ENCODE results near the gene NEIL3.

The NEIL3 gene, protein sequence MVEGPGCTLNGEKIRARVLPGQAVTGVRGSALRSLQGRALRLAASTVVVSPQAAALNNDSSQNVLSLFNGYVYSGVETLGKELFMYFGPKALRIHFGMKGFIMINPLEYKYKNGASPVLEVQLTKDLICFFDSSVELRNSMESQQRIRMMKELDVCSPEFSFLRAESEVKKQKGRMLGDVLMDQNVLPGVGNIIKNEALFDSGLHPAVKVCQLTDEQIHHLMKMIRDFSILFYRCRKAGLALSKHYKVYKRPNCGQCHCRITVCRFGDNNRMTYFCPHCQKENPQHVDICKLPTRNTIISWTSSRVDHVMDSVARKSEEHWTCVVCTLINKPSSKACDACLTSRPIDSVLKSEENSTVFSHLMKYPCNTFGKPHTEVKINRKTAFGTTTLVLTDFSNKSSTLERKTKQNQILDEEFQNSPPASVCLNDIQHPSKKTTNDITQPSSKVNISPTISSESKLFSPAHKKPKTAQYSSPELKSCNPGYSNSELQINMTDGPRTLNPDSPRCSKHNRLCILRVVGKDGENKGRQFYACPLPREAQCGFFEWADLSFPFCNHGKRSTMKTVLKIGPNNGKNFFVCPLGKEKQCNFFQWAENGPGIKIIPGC

DNA sequence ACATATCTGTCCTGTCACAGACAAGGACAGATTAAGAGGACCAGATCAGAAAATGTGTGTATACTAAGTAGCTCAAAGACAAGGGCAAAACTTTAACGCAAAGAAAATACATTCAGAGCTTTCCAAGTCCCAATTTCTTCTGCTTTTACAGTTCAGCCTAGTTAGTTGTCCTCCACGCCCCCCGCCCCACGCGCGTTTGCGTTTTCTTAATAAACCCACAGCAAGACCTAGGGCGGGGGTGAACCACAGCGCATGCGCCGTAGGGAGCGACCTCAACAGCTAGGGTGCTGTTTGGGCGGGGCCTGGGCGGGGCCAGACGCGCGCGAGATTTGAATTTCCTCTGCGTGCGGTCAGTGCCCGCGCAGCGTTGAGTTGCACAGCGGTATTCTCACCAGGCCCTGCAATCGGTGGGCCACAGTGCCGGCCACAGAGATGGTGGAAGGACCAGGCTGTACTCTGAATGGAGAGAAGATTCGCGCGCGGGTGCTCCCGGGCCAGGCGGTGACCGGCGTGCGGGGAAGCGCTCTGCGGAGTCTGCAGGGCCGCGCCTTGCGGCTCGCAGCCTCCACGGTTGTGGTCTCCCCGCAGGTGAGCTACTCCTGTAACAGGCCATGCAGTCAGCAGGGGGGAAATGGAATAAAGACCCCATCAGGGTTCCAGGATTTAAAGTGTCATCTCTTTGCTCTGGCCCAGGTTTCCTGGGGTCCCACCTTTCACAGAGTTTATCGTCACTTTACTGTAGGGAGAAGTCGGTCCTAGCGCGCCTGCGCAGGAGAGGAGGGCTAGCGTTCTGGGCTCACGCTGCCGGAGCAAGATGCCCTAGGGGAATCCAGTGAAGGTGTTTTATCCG, at the start of gene NEIL3:
NEIL3 (plus strand) TSS at position 353 of the 850 bp plus-strand sequence; CDS start at position 433, 80 bp downstream.
- Mint-ChIP-seq H3K4me1 (peaks cover 19% of the 10 kb centered on the region), H3K36me3 (no peaks in the 10 kb centered on the region), H3K27ac (peak within 1 kb of the TSS; percentile 81), H3K9me3 (no peaks in the 10 kb centered on the region), H3K4me3 (peak within 1 kb of the TSS; percentile 95), H3K27me3 (peaks cover 1% of the 10 kb centered on the region)

GRCh38 chr4:177263818-177264217, 45.9 kb upstream of the NEIL3 start:
- Mint-ChIP-seq H3K4me3 (no peak overlapping the region), H3K27ac (no peak overlapping the region), H3K9me3 (no peaks in the 10 kb centered on the region), H3K4me1 (no peaks in the 10 kb centered on the region), H3K36me3 (no peaks in the 10 kb centered on the region), H3K27me3 (peaks cover 4% of the 10 kb centered on the region)

GRCh38 chr4:177264788-177265422, 44.8 kb upstream of the NEIL3 start:
- Mint-ChIP-seq H3K36me3 (no peaks in the 10 kb centered on the region), H3K27me3 (peaks cover 4% of the 10 kb centered on the region), H3K4me1 (no peaks in the 10 kb centered on the region)

GRCh38 chr4:177265729-177266128, 43.9 kb upstream of the NEIL3 start:
- Mint-ChIP-seq H3K27ac (no peak overlapping the region), H3K4me3 (no peak overlapping the region), H3K9me3 (no peaks in the 10 kb centered on the region), H3K36me3 (no peaks in the 10 kb centered on the region), H3K4me1 (no peaks in the 10 kb centered on the region), H3K27me3 (peaks cover 3% of the 10 kb centered on the region)

More at GRCh38 chr4:177264788-177265422, 44.8 kb upstream of the NEIL3 start:
- Mint-ChIP-seq H3K27ac (no peak overlapping the region), H3K9me3 (no peaks in the 10 kb centered on the region), H3K4me3 (no peak overlapping the region)

- Mint-ChIP-seq H3K9me3 (no peaks in the 10 kb centered on the region), H3K4me3 (no peak overlapping the region), H3K27ac (no peak overlapping the region), H3K27me3 (peaks cover 3% of the 10 kb centered on the region), H3K4me1 (no peaks in the 10 kb centered on the region), H3K36me3 (no peaks in the 10 kb centered on the region)
Observed at GRCh38 chr4:177266506-177266905, 43.2 kb upstream of the NEIL3 start.

DNA sequence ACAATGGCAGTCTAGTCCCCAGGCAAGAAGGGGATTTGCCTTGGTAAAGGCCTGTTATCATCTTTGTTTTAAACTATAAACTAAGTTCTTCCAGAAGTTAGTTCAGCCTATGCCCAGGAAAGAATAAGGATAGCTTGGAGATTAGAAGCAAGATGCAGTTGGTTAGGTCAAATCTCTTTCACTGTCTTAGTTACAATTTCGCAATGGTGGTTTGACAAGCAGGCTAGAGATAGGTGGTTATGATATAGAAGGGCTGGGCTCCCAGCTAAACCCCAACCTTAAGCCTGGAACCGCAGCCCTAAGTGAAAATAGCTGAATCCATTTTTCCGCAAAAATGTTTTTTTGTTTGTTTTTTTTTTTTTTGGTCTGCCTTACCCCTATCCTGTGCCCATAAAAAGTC, 41.8 kb upstream of the NEIL3 start:
- no peaks in the 10 kb centered on the region for H3K36me3 Mint-ChIP-seq
- no peaks in the 10 kb centered on the region for H3K9me3 Mint-ChIP-seq
- no peak overlapping the region for H3K27ac Mint-ChIP-seq
- peaks cover 1% of the 10 kb centered on the region for H3K27me3 Mint-ChIP-seq
- no peaks in the 10 kb centered on the region for H3K4me1 Mint-ChIP-seq
- no peak overlapping the region for H3K4me3 Mint-ChIP-seq

- no peaks in the 10 kb centered on the region for H3K36me3 Mint-ChIP-seq
- no peaks in the 10 kb centered on the region for H3K9me3 Mint-ChIP-seq
- no peak overlapping the region for H3K27ac Mint-ChIP-seq
- H3K27me3 Mint-ChIP-seq = no peaks in the 10 kb centered on the region
- H3K4me3 Mint-ChIP-seq = no peak overlapping the region
- H3K4me1 Mint-ChIP-seq = no peaks in the 10 kb centered on the region
Observed at GRCh38 chr4:177271091-177271490, 38.6 kb upstream of the NEIL3 start.

- Mint-ChIP-seq H3K36me3 (no peaks in the 10 kb centered on the region), H3K27ac (no peak overlapping the region)
Observed at GRCh38 chr4:177271915-177272766, 37.5 kb upstream of the NEIL3 start.

GRCh38 chr4:177275999-177276398, 33.7 kb upstream of the NEIL3 start:
- no peaks in the 10 kb centered on the region for H3K4me1 Mint-ChIP-seq
- H3K9me3 Mint-ChIP-seq = peaks cover 5% of the 10 kb centered on the region
- H3K4me3 Mint-ChIP-seq = no peak overlapping the region
- no peaks in the 10 kb centered on the region for H3K27me3 Mint-ChIP-seq
- no peak overlapping the region for H3K27ac Mint-ChIP-seq
- H3K36me3 Mint-ChIP-seq = no peaks in the 10 kb centered on the region

More at GRCh38 chr4:177271915-177272766, 37.5 kb upstream of the NEIL3 start:
- Mint-ChIP-seq H3K9me3 (no peaks in the 10 kb centered on the region), H3K27me3 (no peaks in the 10 kb centered on the region), H3K4me3 (no peak overlapping the region), H3K4me1 (no peaks in the 10 kb centered on the region)

DNA sequence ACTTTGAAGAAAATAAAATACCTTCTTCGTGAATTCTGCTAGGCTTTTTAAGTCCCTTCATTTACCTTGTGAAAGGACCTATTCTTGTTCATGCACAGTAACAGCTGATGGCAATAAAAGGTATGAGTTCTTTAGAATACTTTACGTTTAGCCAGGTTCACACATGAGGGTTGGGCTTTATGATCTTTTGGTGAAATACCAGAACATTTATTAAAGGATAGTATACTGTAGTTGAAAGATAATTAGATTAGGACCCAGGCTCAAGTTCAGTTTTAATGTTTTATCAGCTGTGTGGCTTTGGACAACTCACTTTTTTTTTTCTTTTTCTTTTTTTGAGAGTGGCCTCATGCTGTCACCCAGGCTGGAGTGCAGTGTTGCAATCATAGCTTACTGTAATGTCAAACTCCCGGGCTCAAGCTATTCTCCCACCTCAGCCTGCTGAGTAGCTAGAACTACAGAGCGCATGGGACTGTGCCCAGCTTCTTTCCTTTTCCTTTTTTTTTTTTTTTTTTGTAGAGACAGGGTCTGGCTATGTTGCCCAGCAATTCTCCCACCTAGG, 28.2 kb upstream of the NEIL3 start:
- Mint-ChIP-seq H3K4me3 (no peak overlapping the region), H3K4me1 (no peaks in the 10 kb centered on the region), H3K27me3 (no peaks in the 10 kb centered on the region), H3K9me3 (peaks cover 5% of the 10 kb centered on the region), H3K36me3 (no peaks in the 10 kb centered on the region), H3K27ac (no peak overlapping the region)

DNA sequence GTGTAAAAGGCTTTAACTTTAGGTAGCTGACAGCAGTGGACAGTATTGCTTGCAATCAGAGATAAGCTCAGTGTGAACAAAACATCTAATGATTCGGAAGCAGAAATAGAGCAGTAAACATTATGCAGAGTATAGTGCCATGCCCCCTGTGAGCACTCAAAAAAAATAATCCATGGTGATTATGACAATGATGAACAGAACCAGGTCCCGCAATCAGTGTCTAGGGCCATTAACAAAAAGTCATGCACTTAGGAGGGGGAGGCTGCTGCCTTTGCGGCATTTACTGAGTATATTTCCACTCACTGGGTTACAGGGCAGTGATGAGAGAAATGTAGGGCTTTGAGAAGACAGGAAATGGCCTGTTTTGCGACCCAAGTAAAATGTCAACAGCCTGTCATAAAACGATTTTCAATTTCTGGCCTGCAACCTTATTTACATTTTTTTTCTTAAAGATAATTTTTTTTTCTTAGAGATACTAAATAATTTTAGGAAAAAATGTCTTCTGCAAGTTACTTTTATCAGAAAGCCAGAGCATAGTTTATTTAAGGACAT, 27.3 kb upstream of the NEIL3 start:
- H3K27ac Mint-ChIP-seq = no peak overlapping the region
- H3K4me1 Mint-ChIP-seq = no peaks in the 10 kb centered on the region
- H3K4me3 Mint-ChIP-seq = no peak overlapping the region
- no peaks in the 10 kb centered on the region for H3K27me3 Mint-ChIP-seq
- peaks cover 5% of the 10 kb centered on the region for H3K9me3 Mint-ChIP-seq
- H3K36me3 Mint-ChIP-seq = no peaks in the 10 kb centered on the region

DNA sequence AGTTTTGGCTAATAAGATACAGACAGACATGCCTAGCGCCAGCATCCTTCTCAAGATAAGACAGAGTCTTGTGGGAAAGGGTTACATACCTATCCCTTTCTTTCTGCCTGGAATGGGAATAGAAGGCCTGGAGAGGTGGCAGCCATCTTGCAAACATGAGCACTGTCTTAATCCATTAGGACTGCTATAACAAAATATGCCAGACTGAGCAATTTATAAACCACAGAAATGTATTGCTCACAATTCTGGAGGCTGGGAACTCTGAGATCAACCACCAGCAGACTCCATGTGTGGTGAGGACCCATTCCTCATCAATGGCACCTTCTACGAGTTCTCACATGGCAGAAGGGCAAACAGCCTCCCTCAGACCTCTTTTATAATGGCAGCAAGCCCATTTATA, 26.5 kb upstream of the NEIL3 start:
- H3K36me3 Mint-ChIP-seq = no peaks in the 10 kb centered on the region
- no peak overlapping the region for H3K27ac Mint-ChIP-seq
- H3K27me3 Mint-ChIP-seq = no peaks in the 10 kb centered on the region
- H3K9me3 Mint-ChIP-seq = peaks cover 5% of the 10 kb centered on the region
- no peak overlapping the region for H3K4me3 Mint-ChIP-seq
- no peaks in the 10 kb centered on the region for H3K4me1 Mint-ChIP-seq

GRCh38 chr4:177285953-177286352, 23.7 kb upstream of the NEIL3 start:
- Mint-ChIP-seq H3K9me3 (no peaks in the 10 kb centered on the region), H3K27ac (no peak overlapping the region), H3K4me3 (no peak overlapping the region), H3K27me3 (no peaks in the 10 kb centered on the region), H3K4me1 (no peaks in the 10 kb centered on the region), H3K36me3 (no peaks in the 10 kb centered on the region)

DNA sequence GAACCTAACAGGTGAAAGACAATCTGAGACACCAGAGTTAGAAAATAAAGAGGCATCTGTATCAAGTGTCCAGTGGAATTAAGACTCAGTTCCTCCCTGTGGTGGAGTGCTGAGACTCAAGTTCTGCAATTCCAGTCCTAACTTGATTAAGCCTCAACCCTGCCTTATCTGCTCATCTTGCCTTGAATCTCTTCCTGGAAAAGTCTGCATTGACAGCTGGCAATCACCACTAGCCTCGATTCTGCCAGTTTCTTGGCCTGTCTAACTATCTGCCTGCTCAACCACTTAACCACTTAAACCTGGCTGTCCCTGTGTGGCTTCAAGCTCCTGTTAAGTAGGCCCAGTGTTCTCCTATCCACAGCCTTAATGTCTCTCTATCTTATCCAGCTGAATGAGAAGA, 22.4 kb upstream of the NEIL3 start:
- Mint-ChIP-seq H3K36me3 (no peaks in the 10 kb centered on the region), H3K4me3 (no peak overlapping the region), H3K27ac (no peak overlapping the region), H3K27me3 (no peaks in the 10 kb centered on the region), H3K4me1 (no peaks in the 10 kb centered on the region), H3K9me3 (no peaks in the 10 kb centered on the region)

Data from activated naive CD4-positive, alpha-beta T cell treated with anti-CD3 and anti-CD28 coated beads, Interleukin-2, amount 50 U/mL, for 24 hours (primary cell).